GM18499 (cell line): ENCODE measurements around the gene FAM25G.
"Not testable (repeated sequence)": the region's sequence is repeated elsewhere in the genome, so short reads cannot be mapped to it uniquely, and the experiment has no call there.

Experiments used
- ATAC-seq: cut with Tn5 transposase; IDR thresholded peaks from one replicate; pipeline ENCODE4 v1.9.1; 2021; ENCODE audit warnings: moderate number of reproducible peaks; ENCODE audit not compliant: insufficient read depth, unreplicated experiment

FAM25G gene

DNA sequence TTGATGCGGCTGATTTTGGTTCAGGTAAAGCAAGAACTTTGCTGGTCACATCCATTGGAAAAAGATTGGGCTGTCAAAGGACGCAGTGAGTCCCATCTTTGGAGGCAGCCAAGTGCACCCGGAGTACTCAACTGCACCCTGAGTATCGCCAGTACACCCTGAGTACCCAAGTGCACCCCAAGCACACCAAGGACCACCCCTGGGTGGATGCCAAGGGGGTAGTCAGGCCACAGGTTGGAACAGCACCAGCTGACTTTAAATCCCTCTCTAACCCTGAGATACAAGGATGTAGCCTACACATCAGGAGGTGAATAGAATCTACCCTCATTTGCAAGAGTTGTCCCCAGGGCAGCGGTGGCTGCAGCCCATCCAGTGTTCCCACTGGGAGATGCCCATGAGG lies 24.0 kb downstream of the FAM25G start:
- ATAC-seq, result not testable (repeated sequence)

DNA sequence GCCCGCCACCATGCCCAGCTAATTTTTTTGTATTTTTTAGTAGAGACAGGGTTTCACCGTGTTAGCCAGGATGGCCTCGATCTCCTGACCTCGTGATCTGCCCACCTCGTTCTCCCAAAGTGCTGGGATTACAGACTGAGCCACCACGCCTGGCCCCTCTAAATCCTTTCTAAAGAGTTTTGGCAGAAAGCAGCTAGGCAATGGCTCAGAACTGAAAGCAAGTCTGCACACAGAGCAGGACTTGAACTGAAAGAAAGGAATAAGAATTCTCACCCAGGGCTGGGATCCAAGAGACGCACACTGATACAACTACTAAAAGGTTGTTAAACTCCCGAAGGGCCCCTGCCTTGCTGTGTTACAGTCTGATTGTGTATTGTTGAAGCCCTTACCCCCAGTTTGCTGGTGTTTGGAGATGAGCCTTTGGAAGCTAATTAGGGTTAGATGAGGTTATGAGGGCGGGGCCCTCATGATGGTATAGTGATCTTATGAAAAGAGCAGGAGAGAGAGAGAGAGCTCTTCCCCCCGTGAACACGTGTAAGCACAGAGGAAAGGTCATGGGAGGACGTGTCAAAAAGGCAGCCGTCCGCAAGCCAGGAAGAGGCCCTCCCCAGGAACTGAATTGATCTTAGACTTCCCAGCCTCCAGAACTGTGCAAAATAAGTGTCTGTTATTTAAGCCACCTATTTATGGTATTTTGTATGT lies 26.1 kb downstream of the FAM25G start:
- not testable (repeated sequence) for ATAC-seq

DNA sequence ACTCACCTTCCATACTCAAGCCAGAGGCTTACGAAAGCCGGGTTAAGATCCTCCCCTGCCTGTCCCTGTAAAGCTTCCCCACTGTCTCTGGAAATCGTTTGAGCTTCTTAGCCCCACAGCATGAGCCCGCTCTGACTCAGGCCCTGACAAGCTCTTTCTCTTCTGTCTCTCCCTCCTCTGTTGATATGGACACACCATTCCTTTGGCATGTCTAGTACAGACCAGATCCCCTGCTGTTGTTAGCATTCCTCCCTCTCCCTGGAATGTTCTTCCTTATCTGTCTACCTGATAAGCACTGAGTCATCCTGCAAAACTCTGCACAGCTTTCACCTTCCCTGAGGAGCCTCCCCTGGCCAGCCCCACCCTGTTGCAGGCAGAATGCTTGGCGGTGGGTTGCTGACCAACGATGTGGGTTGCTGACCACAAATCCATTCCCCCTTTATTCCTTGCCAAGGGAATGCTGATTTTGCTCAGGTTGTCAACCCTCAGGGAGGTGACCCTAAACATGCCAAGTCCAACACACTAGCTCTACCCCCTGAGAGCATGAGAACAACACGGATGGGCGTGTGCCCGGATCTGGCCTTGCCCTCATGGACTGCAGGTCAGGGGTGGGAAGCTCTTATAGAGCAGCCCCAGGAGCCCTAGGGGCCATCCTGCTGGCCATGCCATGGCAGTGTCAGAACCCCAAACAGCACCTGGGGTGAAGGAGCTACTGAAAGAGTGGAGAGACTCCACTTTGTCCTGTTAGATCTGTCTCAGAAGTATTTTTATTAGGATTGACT lies 28.7 kb downstream of the FAM25G start:
- ATAC-seq, result not testable (repeated sequence)

DNA sequence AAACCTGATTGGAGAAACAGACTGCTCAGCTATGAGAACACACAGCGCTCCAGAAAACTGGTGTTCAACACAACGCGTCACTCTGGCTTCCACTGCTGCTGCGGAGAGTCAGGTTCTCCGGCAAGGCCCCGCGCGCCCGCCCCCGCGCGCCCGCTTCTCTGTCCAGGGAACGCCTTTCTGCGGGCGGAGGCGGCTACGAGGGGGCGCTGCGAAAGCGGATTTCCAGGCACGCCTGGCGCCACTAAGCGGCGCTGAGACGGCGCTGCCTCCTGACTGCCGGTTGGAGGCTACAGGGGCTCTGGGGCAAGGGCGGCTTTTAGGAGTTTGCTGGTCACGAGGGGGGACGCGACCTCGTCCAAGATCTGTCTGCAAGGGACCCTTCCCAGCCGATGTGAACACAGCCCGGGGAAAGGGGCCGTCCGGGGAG lies 30.2 kb downstream of the FAM25G start:
- not testable (repeated sequence) for ATAC-seq

DNA sequence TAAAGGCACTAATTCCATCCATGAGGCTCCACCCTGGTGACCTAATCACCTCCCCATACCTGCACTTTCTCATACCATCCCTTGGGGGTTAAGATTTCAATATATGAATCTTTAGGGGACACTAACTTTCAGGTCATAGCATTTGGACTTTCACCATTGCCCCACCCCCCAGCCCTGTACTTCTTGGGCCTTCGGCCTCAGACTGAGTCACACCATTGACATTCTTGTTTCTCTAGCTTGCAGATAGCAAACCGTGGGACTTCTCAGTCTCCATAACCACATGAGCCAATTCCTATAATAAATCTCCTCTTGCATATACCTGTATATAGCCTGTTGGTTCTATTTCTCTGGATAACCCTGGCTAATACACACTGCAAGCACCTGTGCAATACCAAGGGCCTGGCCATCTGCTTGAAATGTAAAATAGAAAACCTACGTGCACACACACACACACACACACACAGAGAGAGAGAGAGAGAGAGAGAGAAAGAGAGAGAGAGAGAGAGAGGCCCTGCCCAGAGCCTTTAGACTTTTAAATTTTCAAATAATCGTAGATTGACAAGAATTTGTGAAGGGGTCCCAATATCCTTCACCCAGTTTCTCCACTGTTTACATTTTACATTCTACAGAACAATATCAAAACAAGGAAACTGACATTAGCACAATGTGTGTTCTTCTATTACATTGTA lies 32.9 kb downstream of the FAM25G start:
- ATAC-seq, result no peak

DNA sequence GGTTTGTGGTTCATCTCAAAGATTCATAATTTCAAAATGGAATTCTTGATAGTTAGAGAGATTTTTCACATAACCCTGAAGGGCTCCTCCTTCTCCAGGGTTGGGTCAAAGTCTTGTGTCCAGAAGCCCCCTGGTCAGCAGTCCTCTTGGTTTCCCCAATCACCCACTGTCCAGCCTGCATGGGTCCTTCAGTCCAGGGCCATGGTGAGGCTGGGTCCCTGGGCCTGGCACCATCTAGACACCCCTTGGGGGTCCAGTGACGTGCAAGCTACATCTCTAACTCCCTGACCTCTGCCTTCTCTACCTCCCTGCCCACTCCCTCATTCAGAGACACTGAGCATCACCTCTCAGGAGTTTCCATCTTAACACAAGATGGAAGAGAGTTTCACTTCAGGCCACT lies 33.7 kb downstream of the FAM25G start:
- no peak for ATAC-seq

DNA sequence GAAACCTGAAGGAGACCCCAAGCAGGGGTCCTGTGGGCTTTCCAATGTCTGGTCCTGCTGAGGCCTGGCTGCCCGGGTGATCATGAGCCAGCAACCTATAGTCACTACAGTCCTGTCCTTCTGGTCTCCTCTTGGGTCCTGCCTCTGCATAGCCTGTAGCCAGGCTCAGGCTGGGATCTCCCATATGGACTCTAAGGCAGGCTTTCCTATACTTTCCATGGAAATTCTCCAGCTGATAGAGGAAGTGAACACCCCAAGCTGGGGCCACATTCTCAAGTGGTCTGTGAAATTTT lies 34.0 kb downstream of the FAM25G start:
- no peak for ATAC-seq

DNA sequence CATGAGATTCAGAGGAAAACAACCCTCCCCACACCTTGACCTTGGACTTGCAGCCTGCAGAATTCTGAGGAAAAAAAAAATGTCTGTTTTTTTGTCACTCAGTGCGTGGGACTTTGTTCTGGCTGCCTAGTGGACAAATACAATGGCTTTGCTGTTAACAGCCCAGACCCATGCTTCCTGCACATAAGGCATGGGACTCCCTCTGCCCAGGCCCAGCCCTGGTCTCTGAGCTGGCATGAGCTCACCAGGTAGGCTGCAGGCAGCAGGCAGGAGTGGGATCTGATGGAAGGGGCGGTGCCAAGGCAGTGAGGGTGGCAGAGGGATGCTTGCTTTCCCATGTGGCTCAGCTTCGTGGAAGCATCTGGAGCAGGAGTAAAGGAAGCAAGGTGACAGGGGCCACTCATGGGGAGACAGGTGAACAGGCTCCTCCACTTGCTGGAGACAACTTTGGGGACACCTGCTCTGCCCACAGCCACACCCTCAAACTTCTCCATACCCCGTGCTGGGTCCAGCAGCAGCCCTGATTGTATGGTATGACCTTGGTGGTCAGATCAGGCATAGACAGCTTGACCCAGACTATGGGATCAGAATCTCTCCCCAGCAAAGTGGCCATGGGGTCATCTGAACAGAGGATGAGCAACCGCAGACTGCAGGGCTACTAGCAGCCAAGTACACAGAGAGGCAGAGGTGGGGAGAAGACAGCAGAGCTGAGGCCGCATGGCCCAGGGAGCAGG lies 34.5 kb downstream of the FAM25G start:
- no peak for ATAC-seq

DNA sequence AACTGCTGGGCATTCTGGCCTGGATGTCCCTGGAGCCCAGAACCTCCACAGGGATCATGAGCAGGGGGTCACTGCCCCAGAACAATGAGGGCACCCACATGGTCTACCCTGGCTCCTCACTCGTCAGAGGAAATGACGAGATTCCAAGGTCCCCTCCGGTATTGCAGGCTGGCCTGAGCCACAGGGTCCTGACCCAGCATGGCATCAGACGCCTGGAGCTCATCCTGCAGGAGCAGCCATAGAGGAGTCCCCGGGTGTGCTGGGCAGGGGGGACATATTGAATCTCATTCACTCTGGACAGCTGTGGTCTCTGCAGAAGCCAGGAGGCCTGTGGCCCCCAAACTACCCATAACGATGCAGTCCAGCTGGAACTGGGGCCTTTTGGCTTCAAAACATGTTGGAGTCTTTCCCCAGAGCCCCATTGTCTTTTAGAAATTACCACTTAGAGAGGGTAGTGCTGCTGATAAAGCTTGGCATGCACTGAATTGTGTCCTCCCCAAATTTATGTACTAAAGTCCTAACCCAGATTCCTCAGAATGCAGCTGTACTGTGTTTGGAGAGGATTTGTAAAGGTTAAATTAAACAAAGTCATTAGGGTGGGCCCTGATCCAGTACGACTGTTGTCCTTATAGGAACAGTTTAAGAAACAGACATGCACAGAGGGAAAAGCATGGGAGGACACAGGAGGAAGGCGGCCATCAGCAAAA lies 35.3 kb downstream of the FAM25G start:
- no peak for ATAC-seq

DNA sequence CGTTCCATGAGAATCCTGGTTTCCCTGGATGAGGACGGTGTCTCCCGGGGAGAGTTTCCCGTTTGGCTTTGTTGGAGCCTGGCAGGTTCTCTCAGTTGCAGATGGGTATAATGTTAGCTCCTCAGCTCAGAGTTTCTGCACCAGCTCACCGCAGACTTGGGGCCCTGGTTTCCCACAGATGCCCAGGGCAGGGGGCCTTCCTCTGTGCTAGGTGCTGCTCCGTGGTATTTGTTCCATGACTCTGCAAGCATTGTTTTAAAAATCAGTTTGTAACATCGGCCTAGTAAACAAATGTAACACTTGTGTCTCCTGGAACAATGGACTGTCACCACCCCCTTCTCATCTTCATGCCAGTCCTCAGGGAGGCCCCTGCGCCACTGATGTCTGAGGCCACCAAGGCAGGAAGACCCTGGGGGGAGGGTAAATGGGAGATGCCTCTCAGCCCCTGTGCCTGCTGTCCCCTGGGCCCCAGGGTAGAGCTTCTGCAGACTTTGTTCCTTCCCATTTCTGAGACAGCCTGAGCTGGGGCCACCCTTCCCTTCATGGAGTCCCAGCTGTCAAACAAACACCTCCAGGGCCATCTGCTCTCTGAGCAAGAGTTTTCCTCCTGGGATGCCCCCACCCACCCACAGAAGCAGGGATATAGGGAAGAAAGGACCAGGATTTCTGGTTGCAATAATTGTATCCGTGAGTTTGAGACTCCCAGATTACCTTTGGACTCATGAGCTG lies 36.0 kb downstream of the FAM25G start:
- not testable (repeated sequence) for ATAC-seq

DNA sequence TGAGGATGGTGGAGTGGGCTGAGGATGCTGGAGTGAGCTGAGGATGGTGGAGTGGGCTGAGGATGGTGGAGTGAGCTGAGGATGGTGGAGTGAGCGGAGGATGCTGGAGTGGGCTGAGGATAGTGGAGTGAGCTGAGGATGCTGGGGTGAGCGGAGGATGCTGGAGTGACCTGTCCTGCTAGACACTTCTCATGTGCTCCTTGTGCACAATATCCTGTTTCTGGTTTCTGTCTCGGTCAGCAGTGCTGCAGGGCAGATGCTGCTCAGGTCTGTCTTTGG lies 36.8 kb downstream of the FAM25G start:
- no peak for ATAC-seq

DNA sequence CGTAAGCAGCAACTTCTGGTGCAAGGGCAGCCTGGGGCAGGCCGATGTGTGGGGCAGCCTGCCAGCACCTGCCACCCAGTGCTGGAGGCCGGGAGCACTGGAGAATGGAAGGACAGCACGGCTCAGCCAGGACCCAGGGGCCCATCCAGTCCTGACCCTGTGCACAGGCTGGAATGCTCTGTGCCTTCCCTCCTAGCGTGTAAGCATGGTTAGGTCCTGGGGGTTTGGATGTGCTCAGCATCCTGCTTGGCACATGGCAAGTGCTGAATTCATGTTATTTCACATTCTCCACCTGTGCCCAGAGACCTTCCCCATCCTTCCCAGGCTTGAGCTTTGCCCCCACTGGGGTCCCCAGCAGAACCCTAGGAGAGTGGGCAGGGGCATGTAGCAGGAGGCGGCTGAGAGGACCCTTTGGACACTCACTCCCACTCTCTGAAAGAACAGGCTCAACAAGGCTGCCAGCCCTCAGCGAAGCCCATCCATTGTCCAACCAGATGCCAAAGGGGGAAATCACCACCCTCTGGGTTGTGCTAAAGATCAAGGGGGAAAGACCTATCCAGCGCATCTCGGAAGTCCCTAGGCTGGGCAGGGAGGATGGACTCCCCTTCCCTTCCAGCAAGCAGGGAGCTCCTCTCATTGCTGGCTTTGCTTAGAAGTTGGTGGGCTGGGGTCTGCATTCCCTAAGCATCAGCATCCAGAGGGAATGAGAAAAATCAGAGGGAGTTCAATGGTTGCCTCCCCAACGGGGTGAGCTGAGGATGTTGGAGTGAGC lies 37.3 kb downstream of the FAM25G start:
- ATAC-seq, result no peak

DNA sequence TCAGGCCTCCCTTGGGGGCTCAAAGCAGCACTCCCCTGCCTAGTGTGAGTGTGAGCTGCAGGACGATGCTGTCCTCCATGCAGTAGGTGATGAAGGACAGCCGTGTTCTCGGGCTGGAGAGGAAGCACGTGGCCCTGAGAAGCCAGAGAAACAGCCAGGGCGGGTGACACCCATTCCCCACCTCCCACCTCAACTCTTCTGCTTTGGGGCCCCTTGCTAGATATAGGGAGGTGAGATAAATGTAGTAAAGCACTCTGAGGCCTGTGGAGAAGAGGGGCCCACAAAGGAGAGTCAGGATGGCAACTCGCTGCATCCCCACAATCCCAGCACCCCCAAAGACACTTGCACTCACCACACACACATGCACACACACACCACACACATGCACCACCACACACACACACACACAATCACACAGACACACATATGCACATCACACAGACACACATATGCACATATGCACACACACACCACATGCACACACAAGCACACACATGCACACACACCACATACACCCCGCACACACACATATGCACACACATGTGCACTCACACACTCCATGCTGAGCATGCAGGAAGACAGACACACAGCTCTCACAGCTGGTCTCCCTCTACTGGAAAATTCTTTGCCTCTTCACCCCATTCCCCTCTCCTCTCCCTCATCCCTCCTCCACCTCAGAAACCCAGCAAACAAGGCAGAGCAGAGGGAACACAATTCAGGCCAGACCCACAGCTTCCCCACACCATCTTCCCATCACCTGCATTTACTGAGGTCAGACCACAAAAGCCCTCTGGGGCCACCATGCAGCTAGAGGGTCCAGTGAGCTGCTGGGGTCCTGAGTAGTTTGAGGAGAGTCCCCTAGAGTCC lies 38.1 kb downstream of the FAM25G start:
- no peak for ATAC-seq

DNA sequence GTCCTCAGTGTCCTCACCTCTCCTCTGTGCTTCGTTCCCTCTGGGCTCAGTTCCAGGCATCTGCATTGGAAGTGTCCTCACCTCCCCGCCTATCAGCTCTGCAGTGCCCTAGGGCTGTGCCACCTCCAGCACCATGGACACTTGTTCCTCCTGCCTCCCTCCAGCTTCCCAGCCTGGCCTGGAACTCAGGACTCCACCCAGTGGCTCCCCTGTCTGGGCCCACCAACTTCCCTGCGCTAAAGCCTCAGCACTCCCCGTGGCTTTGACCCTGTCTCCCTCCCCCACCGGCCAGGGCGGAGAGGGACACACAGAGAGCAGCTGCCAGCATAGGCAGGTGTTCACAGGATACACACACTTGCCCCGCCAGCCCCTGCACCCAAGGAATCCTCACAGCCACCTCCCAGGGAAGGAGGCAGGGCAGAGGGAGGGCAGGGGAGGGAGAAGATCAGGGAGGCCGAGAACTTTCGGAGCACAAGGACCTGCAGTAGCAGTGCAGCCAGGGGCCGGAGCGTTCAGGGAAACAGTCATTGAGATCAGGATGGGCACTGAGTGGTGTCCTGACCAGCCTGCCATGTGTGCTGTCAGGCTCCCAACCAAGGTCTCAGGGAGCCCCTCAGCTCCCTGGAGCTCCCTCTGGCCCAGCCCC lies 38.9 kb downstream of the FAM25G start:
- ATAC-seq, result no peak

DNA sequence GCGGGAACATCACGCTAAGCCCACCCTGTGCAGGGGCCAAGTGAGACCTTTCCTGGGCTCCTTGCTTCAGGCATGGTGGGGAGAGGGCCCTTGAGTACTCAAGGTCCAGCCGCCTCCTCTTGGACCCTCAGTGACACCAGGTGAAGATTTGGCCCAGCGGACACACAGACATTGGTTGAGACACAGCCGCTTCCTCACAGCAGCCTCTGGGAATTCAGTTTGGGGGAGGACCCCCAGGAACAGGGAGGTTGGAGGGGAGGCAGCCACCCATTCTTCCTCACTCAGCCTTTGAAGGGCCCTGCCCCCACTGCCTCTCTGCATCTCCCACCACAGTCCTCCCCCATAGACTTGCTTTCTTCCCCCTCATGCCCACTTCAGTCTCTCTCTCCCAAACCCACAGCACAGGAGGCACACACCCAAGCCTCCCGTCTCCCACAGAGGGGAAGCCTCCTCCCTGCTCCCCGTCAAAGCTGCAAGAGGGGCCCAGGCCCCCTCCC lies 39.5 kb downstream of the FAM25G start:
- no peak for ATAC-seq

DNA sequence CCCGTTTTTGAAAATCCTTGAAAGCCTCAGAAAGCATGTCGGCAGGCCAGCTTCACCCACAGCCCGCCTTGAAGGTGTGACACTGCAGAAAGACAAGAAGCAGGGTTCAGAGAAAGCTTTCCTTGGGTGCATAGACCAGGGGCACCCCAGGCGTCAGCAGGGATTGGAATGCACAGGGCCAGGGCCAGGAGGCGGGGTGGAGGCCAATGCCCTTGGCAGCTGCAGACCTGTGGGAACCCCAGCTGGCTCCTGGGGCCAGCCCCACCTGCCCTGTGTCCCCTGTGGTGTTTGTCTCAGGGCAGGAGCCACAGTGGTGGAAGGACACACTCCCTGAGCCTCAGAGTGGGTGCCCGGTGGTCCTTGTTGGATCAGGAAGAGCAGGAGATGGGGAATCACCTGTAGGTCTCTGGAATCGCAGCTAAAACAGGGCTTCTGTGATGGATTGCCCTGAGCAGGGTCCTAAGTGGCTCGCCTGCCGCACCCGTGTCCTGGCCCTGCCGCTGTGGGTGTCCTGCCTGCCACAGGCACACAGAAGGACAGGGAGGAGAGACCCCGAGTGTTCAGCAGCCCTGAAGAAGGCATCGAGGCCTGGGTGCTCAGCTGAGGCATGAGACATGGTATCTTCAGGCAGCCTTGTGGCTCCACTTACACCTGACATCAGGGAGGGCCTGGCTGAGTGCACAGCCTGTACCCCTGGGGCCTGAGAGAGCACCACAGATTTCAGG lies 40.1 kb downstream of the FAM25G start:
- no peak for ATAC-seq

DNA sequence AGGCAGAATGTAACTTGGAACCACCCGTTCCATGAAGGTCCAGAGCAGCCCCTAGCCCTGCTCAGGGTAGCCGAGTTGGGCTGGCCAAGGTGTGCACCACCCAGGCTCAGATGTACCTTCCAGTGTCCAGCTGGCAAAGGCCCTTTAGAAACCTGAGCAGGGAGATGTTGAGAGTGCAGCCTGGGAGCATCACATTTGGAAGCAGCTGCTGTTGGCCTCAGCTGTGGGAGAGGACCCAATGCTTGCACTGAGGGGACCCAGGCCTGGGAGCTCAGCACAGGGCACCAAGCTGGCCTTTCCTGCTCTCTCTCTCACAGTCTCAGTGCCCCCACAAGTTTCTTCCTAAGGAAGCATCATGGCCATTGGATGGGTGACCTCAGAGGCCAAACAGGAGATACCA lies 41.1 kb downstream of the FAM25G start:
- no peak for ATAC-seq
